Caco-2 (cell line): ENCODE results near the gene MED17. TPM values are rescaled to one million over a fixed set of nuclear protein-coding genes. Genes with fewer than 3 reads are reported as not detected.

Experiments
- BruUV-seq: library from RNA; stranded (reverse); fragments of 400-500 nt; replicated peaks from 2 replicates; lab custom pipeline; 2021; lab: Mats Ljungman, UMichigan
- CTCF ChIA-PET: fragments of 300-600 bp; sonication (Branson Sonifier 250); formaldehyde crosslinking; loops from one replicate; lab custom pipeline; 2022; ENCODE audit warnings: antibody characterized with exemption; lab: Charles Lee
- POLR2A ChIA-PET: fragments of 300-600 bp; sonication (Branson Sonifier 250); formaldehyde crosslinking; loops from one replicate; lab custom pipeline; 2022; ENCODE audit warnings: antibody characterized with exemption; lab: Charles Lee
- DNase-seq, 2 experiments: peaks; one replicate each; pipeline versions ENCODE4 v3.0.0 to v3.0.0-alpha.2; 2020 to 2022
- H3K27me3 ChIP-seq: replicated peaks from 2 replicates; pipeline ENCODE4 v1.6.0; 2011; ENCODE audit warnings: low read length; ENCODE audit not compliant: control insufficient read depth, insufficient read depth
- H3K36me3 ChIP-seq: 2 replicates; pipeline ENCODE4 v1.5.1; 2011; ENCODE audit warnings: low read length; ENCODE audit not compliant: control insufficient read depth, insufficient read depth
- H3K4me1 ChIP-seq: fragments of 250-450 bp; sonication (Bioruptor Pico); 2 replicates; pipeline ENCODE4 v1.5.1; 2020; ENCODE audit warnings: mild to moderate bottlenecking
- H3K4me3 ChIP-seq: 2 replicates; pipeline ENCODE4 v1.5.1; 2011; ENCODE audit warnings: low read depth, mild to moderate bottlenecking, control low read depth, low read length
- H3K9me3 ChIP-seq: fragments of 250-450 bp; sonication (Bioruptor Pico); 2 replicates; pipeline ENCODE4 v1.5.1; 2020; ENCODE audit warnings: mild to moderate bottlenecking, moderate library complexity
- H3K27ac Mint-ChIP-seq: one replicate; pipeline ENCODE4 v1.8.0; 2022; ENCODE audit warnings: mixed read lengths; ENCODE audit not compliant: unreplicated experiment
- H3K27me3 Mint-ChIP-seq: one replicate; pipeline ENCODE4 v1.8.0; 2022; ENCODE audit warnings: mixed read lengths; ENCODE audit not compliant: insufficient read depth, unreplicated experiment
- H3K36me3 Mint-ChIP-seq: one replicate; pipeline ENCODE4 v1.8.0; 2022; ENCODE audit warnings: mild to moderate bottlenecking, mixed read lengths; ENCODE audit not compliant: insufficient read depth, unreplicated experiment
- H3K4me1 Mint-ChIP-seq: one replicate; pipeline ENCODE4 v1.8.0; 2022; ENCODE audit warnings: low read depth, mixed read lengths; ENCODE audit not compliant: unreplicated experiment
- H3K4me3 Mint-ChIP-seq: one replicate; pipeline ENCODE4 v1.8.0; 2022; ENCODE audit warnings: mild to moderate bottlenecking, moderate library complexity, mixed read lengths; ENCODE audit not compliant: unreplicated experiment
- H3K9me3 Mint-ChIP-seq: one replicate; pipeline ENCODE4 v1.8.0; 2022; ENCODE audit warnings: mixed read lengths; ENCODE audit not compliant: unreplicated experiment
- CTCF ChIP-seq, 2 experiments: fragments of 200-600 bp in 1 of 2; IDR thresholded peaks; 1 replicate in 1 of 2; 2 replicates in 1 of 2; pipeline versions ENCODE4 v1.5.1 to v1.8.0; 2011 to 2022; ENCODE audit warnings: antibody characterized with exemption in 1 of 2, control low read depth in 1 of 2, inconsistent platforms in 1 of 2, low read depth in 1 of 2, low read length in 1 of 2, mild to moderate bottlenecking in 1 of 2, moderate library complexity in 1 of 2; ENCODE audit not compliant: insufficient read depth in 1 of 2, severe bottlenecking in 1 of 2, unreplicated experiment in 1 of 2
- intact Hi-C: fragments of 100-400 bp; cut with micrococcal nuclease; formaldehyde crosslinking; loops from one replicate; pipeline ENCODE4 v1.10.0; 2022; ENCODE audit not compliant: unreplicated experiment
- total RNA-seq: library from RNA; stranded (reverse); gene quantifications from 2 replicates; pipeline ENCODE4 v1.2.3, GENCODE V29; 2022

Gene MED17
- total RNA-seq, 1 experiment from 2014 or later = 54.0 TPM

- POLR2A ChIA-PET = no interaction called here
- peaks cover 3% of the 10 kb centered on the region for H3K36me3 Mint-ChIP-seq
- Histone ChIP-seq H3K27me3 (no peaks in the 10 kb centered on the region), H3K4me3 (no peak overlapping the region), H3K9me3 (no peaks in the 10 kb centered on the region), H3K4me1 (peaks cover 20% of the 10 kb centered on the region), H3K36me3 (peaks cover 6% of the 10 kb centered on the region)
- H3K4me3 Mint-ChIP-seq = no peak overlapping the region
- CTCF ChIA-PET = interaction anchor here (1.2 kb wide), 1 partner anchor 37 kb away, joined by 4 read pairs; the partner anchor contains the start of gene MED17
- H3K27me3 Mint-ChIP-seq = no peaks in the 10 kb centered on the region
- intact Hi-C loops = no loop called here
- BruUV-seq = no TSS peak
- TF ChIP-seq CTCF (IDR thresholded peaks at IDR 0.05; ENCODE audit: insufficient read depth in 1 of 2, low read depth in 1 of 2, low read length in 1 of 2, severe bottlenecking in 1 of 2, unreplicated experiment in 1 of 2) = no peak
- no peak overlapping the region for H3K27ac Mint-ChIP-seq
- H3K9me3 Mint-ChIP-seq = no peaks in the 10 kb centered on the region
- no peak for DNase-seq
- H3K4me1 Mint-ChIP-seq = peaks cover 32% of the 10 kb centered on the region
Measured at GRCh38 chr11:93747122-93747521, 37.0 kb upstream of the MED17 start.

- no TSS peak for BruUV-seq
- intact Hi-C loops = no loop called here
- Mint-ChIP-seq H3K27me3 (no peaks in the 10 kb centered on the region), H3K36me3 (no peaks in the 10 kb centered on the region), H3K4me1 (peaks cover 12% of the 10 kb centered on the region), H3K27ac (no peak overlapping the region), H3K4me3 (no peak overlapping the region), H3K9me3 (no peaks in the 10 kb centered on the region)
- Histone ChIP-seq H3K27me3 (no peaks in the 10 kb centered on the region), H3K4me1 (peaks cover 4% of the 10 kb centered on the region), H3K4me3 (no peak overlapping the region), H3K36me3 (peaks cover 2% of the 10 kb centered on the region), H3K9me3 (no peaks in the 10 kb centered on the region)
- ChIA-PET POLR2A (interaction anchor here (0.6 to 1.3 kb wide), 3 partner anchors 9 to 33 kb away, joined by 6 to 8 read pairs (median 7); partner anchors contain the start of genes C11orf54, MED17 and TAF1D), CTCF (interaction anchor here (0.6 to 0.7 kb wide), 2 partner anchors 14 to 33 kb away, joined by 3 to 10 read pairs; partner anchors contain the start of gene MED17)
- TF ChIP-seq CTCF (IDR thresholded peaks at IDR 0.05; ENCODE audit: insufficient read depth in 1 of 2, low read depth in 1 of 2, low read length in 1 of 2, severe bottlenecking in 1 of 2, unreplicated experiment in 1 of 2) = no peak
- no peak for DNase-seq
Measured at GRCh38 chr11:93751001-93751400, 33.1 kb upstream of the MED17 start.

- Histone ChIP-seq H3K4me3 (no peak overlapping the region), H3K27me3 (no peaks in the 10 kb centered on the region), H3K9me3 (no peaks in the 10 kb centered on the region), H3K36me3 (peaks cover 7% of the 10 kb centered on the region), H3K4me1 (no peaks in the 10 kb centered on the region)
- no TSS peak for BruUV-seq
- Mint-ChIP-seq H3K4me1 (peaks cover 7% of the 10 kb centered on the region), H3K4me3 (no peak overlapping the region), H3K27me3 (no peaks in the 10 kb centered on the region), H3K27ac (no peak overlapping the region), H3K36me3 (peaks cover 6% of the 10 kb centered on the region), H3K9me3 (no peaks in the 10 kb centered on the region)
- no peak for DNase-seq
- no peak for TF ChIP-seq CTCF (IDR thresholded peaks at IDR 0.05; ENCODE audit: insufficient read depth in 1 of 2, low read depth in 1 of 2, low read length in 1 of 2, severe bottlenecking in 1 of 2, unreplicated experiment in 1 of 2)
- ChIA-PET CTCF (no interaction called here), POLR2A (no interaction called here)
- intact Hi-C loops = no loop called here
Measured at GRCh38 chr11:93753241-93753640, 30.8 kb upstream of the MED17 start.
